Measurements from ENCODE around the gene NSF. TPM values are rescaled to one million over a fixed set of nuclear protein-coding genes. Genes with fewer than 3 reads are reported as not detected.

The NSF gene
- total and polyA plus RNA-seq, 2 donors (not counting 3 experiments of a cell fraction or from before 2014, with no cell fraction given) = 18.5 to 43.7 TPM

DNA sequence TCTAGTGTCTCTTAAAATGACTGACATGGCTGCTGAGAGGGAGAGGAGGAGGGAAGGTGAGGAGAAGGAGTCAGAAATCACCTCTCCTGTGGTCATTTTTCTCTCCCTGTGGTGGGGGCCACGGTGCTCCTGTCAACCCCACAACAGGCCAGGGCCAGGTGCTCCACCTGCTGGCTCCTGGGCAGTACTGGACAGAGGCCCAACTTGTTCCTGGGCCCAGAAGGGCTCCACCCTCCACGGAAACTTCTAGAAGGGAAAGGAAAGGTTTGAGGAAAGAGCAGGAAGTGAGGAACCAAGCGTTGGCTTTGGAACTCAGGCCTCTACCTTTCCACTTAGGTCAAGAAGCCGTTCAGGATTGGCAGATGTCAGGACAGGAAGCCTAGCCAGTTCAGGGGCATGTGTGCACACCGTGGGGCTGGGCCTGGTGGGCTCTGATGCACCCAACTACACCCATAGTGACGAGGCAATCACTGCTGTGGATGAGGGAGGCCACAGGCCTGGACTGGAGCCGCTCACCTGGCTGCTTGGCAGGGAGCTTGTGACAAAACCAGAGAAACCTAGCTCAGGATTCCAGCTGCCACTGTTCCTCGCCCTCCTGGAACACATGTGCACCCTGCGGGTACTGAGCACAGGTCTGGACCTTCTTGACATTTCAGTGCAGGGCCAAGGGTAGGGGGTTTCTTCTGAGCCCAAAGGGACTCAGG lies 191.9 kb downstream of the NSF start:
- FAIRE-seq = peak; percentile 56

More for the DNA sequence above, 191.9 kb downstream of the NSF start:
- Histone ChIP-seq H3K27me3 (ENCODE audit: control insufficient read depth in 2 of 2, insufficient read depth in 2 of 2, low read length in 2 of 2) (peaks cover 0 to 2% of the 10 kb centered on the region in 2 experiments), H3K4me1 (ENCODE audit: control insufficient read depth, extremely low read depth, insufficient read depth, low read length) (no peaks in the 10 kb centered on the region), H3K9me3 (replicated peaks; ENCODE audit: control insufficient read depth, insufficient read depth, low read length) (no peaks in the 10 kb centered on the region), H4K20me1 (replicated peaks; ENCODE audit: control insufficient read depth, extremely low read depth, insufficient read depth, low read length) (no peaks in the 10 kb centered on the region), H3K4me2 (ENCODE audit: insufficient read depth, low read length) (no peak overlapping the region), H2AFZ (ENCODE audit: low read depth, low read length) (no peak overlapping the region), H3K27ac (ENCODE audit: insufficient read depth, low read depth, low read length) (no peak overlapping the region), H3K36me3 (ENCODE audit: control insufficient read depth in 2 of 2, extremely low read depth in 1 of 2, insufficient read depth in 2 of 2, low read length in 2 of 2) (no peaks in the 10 kb centered on the region), H3K9me1 (replicated peaks; ENCODE audit: control insufficient read depth, extremely low read depth, insufficient read depth, low read length) (no peaks in the 10 kb centered on the region), H3K79me2 (ENCODE audit: control insufficient read depth, insufficient read depth, low read length) (no peaks in the 10 kb centered on the region), H3K9ac (replicated peaks; ENCODE audit: extremely low read depth, insufficient read depth, low read length) (no peak overlapping the region), H3K4me3 (replicated peaks in 1 of 3; ENCODE audit: insufficient read depth in 1 of 3, low read depth in 1 of 3, low read length in 3 of 3) (no peak overlapping the region)
- POLR2A ChIA-PET = no interaction called here
- intact Hi-C loops (cut with micrococcal nuclease) = loop anchor here (10.0 kb wide), 1 partner anchor 52 kb away; no protein-coding TSS in a partner anchor
- peak; percentile 41 for DNase-seq (ENCODE audit: low read depth, low spot score)
- TF ChIP-seq, protein P1, sequence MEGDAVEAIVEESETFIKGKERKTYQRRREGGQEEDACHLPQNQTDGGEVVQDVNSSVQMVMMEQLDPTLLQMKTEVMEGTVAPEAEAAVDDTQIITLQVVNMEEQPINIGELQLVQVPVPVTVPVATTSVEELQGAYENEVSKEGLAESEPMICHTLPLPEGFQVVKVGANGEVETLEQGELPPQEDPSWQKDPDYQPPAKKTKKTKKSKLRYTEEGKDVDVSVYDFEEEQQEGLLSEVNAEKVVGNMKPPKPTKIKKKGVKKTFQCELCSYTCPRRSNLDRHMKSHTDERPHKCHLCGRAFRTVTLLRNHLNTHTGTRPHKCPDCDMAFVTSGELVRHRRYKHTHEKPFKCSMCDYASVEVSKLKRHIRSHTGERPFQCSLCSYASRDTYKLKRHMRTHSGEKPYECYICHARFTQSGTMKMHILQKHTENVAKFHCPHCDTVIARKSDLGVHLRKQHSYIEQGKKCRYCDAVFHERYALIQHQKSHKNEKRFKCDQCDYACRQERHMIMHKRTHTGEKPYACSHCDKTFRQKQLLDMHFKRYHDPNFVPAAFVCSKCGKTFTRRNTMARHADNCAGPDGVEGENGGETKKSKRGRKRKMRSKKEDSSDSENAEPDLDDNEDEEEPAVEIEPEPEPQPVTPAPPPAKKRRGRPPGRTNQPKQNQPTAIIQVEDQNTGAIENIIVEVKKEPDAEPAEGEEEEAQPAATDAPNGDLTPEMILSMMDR (IDR thresholded peaks at IDR 0.05; ENCODE audit: extremely low read depth in 1 of 2, insufficient read depth in 1 of 2, low read depth in 1 of 2, low read length in 2 of 2) = peak; percentile 61 to 87
- no peak for TF ChIP-seq POLR2AphosphoS5 (IDR thresholded peaks at IDR 0.05; ENCODE audit: insufficient read depth, low read depth, low read length)
- no TSS peak for BruUV-seq (replicated peaks)
- CTCF ChIA-PET = interaction anchor here (0.6 to 0.9 kb wide), 5 partner anchors 8 to 66 kb away, joined by 3 to 4 read pairs (median 3); no protein-coding TSS in a partner anchor
- dilution Hi-C loops (cut with MboI; ENCODE audit: extremely low pct_ligation_motif_present, low sequenced_read_pairs) = no loop called here
